Stimulated activated CD8-positive, alpha-beta memory T cell treated with anti-CD3 and anti-CD28 coated beads, Interleukin-4, amount 100 ng/mL, for 1 hour (primary cell): Measurements from ENCODE around the gene BRF1.
"Not testable (repeated sequence)": the region's sequence is repeated elsewhere in the genome, so short reads cannot be mapped to it uniquely, and the experiment has no call there.

Experiments used
- DNase-seq, 2 donors: peaks; one replicate each; pipeline ENCODE4 v3.0.0-alpha.2; 2020; ENCODE audit warnings: low read depth in 2 of 2, low spot score in 1 of 2

Gene BRF1, protein sequence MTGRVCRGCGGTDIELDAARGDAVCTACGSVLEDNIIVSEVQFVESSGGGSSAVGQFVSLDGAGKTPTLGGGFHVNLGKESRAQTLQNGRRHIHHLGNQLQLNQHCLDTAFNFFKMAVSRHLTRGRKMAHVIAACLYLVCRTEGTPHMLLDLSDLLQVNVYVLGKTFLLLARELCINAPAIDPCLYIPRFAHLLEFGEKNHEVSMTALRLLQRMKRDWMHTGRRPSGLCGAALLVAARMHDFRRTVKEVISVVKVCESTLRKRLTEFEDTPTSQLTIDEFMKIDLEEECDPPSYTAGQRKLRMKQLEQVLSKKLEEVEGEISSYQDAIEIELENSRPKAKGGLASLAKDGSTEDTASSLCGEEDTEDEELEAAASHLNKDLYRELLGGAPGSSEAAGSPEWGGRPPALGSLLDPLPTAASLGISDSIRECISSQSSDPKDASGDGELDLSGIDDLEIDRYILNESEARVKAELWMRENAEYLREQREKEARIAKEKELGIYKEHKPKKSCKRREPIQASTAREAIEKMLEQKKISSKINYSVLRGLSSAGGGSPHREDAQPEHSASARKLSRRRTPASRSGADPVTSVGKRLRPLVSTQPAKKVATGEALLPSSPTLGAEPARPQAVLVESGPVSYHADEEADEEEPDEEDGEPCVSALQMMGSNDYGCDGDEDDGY

GRCh38 chr14:105300542-105301102, at the start of gene BRF1:
Gene BRF1 (minus strand): TSS chr14:105301001. CDS start chr14:105300629, 372 bp downstream.
- peak; percentile 88 to 92 for DNase-seq

DNA sequence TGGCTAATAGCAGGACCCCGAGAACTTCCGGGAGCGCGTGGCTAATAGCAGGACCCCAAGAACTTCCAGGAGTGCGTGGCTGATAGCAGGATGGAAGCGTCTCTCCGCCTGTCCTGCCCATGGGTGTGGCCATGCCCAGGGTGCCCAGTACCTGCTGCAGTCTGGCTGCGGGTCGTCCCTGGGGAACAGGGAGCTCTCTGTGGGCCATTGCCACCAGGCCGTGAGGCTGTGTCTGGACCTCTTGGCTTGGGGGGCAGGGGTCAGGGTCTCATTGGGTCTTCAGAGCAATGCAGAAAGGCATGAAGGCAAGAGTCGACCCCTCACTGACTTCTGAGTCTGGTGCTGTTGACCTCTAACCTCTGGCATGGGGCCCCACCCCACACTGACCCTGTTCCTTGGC, 49.2 kb upstream of the BRF1 start:
- no peak for DNase-seq

DNA sequence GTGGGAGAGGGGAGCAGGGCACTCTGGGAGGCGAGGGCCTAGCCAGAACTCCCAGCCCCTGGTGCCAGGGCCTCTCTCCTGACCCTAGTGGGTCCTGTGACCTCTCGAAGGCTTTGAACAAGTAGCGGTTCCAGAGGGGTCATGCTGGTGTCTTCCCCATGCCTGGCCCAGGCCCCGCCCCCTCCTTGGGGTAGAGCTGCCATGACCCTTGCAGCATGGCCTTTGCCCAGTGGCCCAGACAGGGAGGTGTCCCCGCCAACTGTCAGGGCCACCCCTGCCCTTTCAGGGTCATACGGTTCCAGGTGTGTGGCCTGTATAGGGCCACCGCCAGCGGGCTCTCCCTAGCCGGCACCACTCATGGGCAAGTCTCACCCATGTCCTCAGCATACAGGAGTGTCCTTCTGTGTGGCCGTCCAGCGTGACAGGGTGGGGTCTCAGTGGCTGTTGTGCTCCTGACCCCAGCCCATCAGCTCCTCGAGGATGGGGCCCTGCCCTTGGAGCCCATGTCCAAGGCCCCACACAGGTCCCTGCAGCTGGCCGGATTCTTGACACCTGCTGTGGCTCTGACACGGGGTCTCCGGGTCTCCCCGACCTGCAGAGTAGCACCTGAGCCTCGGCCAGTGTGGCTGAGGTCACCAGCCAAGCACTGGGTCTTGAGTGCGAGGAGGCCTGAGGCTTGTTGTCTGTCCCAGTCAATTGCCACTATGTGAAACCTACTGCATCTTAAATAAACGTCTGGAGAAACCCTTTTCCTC, 48.3 kb upstream of the BRF1 start:
- DNase-seq, result no peak

GRCh38 chr14:105348169-105348944, 47.6 kb upstream of the BRF1 start:
- no peak for DNase-seq

GRCh38 chr14:105347587-105347968, 46.8 kb upstream of the BRF1 start:
- DNase-seq, result no peak

- no peak for DNase-seq
Measured at GRCh38 chr14:105346876-105347586, 46.2 kb upstream of the BRF1 start.

DNA sequence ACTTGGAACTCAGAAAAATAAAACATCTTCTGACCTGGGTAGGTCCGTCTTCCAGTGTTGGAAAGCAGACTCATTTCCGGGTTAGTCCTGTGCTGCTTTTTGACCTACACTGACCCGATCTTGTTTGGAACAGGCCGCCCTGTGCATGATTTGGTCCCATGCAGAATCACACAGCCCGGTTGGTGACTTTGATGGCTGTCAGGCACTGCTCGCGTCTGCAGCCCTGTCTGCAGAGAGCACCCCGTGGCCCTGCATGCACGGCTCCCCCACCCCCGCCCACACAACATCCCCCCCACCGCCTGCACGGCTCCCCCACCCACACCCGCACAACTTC, 45.4 kb upstream of the BRF1 start:
- DNase-seq, result no peak

DNA sequence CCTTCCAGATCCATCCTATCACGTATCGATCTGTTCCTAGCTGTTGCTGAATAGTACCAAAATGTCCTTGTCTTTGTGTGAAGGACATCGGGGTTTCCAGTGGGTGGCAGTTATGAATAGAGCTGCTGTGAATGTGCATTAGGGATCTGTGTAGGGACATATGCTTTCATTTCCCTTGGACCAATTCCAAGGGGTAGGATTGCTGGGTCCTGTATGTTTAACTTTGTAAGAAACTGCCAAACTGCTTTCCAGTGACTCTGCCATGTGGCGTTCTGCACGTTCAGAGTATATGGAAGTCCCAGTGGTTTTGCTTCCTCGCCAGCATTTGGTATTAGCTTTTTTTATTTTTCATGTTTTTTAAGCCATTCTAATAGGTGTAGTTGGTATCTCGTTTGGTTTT, 42.4 kb upstream of the BRF1 start:
- no peak for DNase-seq

DNA sequence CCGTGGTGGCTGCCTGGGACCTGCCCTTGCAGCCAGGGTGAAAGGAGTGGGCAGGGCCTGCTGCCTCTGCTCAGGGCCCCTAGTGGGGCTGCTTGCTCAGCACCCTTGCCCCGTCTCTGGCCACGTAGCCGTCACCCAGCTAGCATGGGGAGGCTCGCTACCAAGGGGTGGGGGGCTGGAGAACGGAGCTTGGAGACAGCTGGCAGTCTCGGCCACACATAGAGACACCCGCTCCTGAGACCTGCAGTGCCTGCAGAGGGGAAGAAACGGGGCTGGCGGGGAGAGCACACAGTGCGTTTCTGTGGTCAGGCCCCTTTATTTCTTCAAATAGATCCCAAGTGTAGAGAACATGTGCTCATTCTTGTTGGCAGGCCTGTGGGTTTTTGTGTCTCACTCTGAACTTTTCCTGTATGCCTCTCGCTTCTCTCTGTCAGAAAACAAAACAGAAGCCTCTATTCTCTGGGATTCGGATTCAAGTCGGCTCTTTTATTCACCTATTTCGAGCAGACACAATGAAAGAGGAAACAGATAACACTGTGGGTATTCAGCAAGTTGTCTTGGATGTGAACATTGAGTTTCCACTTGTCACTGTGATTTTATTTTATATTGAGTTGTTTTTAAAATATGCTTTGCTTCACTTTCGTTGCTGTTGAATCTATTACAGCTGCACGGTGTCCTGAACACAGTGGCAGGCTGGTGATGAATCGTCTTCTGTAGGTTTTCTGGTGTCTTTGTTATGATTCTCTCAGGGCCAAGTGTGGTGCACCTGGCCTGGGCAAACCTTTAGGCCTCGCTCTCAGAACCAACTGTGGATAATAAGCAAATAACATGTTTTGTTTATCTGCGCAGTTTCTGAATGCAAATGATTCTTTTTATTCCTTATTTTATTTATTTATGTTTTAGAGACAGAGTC, 40.3 kb upstream of the BRF1 start:
- no peak for DNase-seq

GRCh38 chr14:105337966-105338741, 37.4 kb upstream of the BRF1 start:
- no peak for DNase-seq

GRCh38 chr14:105337433-105337832, 36.6 kb upstream of the BRF1 start:
- DNase-seq, result no peak

- no peak for DNase-seq
Measured at GRCh38 chr14:105336477-105337287, 35.9 kb upstream of the BRF1 start.

DNA sequence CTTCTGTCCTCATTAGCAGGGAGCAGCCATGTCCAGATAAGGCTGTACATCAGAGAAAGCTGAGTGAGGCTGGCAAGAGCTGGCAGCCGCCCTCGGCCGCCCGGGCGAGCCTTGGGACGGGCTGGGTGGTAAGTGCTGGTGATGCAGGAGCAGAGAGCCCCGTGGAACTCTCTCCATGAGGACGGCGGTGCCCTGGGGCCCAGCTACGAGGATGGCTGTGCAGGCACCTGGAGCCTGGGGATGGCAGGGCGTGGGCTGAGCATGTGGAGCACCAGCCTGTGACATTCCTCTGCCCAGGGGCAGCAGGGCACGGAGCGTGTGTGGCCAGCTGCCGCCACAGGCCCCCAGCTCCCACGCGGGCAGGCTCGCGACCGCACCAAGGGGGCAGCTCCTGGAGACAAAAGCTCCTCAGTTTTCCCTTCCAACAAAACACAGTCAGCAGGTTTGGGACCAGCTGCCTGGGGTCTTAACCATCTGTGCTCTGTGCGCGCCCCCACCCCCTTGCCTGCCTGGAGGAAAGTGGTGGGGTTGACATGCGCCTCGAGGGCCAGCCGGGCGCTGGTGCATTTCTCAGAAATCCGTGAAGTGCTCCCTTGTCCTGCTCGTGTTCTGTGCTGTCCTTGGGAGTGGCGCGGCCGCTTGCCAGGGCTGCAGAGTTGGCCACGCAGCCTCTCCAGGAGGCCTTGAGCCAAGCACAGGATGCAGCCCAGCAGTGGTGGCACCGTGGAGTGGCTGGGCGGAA, 35.1 kb upstream of the BRF1 start:
- DNase-seq, result no peak

DNA sequence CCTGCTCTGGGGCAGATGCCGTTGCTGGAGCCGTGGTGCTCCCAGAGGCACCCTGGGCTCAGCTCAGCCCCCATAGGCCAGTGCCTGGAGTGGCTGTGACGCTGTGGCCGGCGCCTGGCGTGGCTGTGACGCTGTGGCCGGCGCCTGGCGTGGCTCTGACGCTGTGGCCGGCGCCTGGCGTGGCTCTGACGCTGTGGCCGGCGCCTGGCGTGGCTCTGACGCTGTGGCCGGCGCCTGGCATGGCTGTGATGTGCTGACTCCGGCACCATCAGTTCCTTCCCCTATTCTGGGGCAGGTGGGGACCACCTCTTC, 34.4 kb upstream of the BRF1 start:
- not testable (repeated sequence) for DNase-seq

DNA sequence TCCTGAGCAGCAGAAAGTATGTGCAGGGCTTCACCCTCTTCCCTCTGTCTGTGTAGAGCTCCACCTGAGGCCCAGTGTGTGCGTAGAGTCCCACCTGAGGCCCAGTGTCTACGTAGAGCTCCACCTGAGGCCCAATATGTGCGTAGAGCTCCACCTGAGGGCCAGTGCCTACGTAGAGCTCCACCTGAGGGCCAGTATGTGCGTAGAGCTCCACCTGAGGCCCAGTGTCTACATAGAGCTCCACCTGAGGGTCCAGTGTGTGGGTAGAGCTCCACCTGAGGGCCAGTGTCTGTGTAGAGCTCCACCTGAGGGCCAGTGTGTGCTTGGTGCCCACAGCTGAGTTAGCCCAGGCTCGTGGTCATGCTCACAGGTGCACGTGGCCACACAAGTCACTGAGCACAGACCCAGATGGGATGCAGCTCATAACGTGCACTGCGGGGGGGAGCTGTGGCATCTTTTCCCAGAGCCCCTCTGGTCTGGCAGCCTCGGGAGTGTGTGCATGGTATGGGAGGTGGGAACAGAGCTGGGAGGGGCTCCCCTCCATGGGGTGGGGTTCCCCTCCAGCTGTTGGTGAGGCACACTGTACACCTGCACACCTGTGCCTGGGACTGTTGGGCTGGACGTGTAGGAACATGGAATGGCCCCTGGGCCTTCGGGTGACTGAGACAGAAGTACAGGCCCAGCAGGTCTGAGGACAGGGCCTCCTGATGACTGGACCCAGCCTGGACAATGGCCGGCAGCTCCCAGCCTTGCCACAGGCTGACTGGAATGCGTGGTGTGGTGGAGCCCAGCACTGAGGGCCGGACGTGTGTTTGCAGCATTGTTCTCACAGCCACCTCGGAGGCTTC, 33.8 kb upstream of the BRF1 start:
- no peak for DNase-seq
